ENCODE measurements around the gene FCN2. TPM values are rescaled to one million over a fixed set of nuclear protein-coding genes. Genes with fewer than 3 reads are reported as not detected.

The FCN2 gene
- total RNA-seq, 2 experiments from 2014 or later, result not detected

DNA sequence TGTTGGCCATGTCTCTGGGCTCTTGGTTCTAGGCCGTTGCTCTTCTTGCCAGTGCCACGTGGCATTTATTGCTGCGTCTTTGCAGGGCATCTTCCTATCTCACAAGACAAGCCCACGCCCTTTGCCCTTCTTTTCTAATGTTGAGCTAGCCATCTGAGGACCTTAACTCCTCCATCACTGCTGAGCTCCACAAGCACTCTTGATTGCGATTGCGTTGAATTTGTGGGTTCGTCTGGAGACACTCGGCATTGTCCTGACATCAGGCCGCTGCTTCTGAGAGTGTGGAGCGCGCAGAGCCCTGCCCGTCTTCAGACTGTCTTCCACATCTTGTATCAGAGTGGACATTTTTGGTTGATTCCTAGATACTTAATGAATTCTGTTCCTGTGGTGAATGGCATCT is 51.6 kb downstream of the FCN2 start:
- ChIA-PET CTCF (ENCODE audit: unreplicated experiment) (no interaction called here), POLR2A (interaction anchor here (1.5 kb wide), 1 partner anchor 229 kb away, joined by 3 read pairs; no protein-coding TSS in a partner anchor)
- no peak overlapping the region for H2AFZ ChIP-seq (ENCODE audit: low read length)
- DNase-seq (ENCODE audit: low spot score), result no peak
- no TSS peak for BruUV-seq (replicated peaks)
- peaks cover 10% of the 10 kb centered on the region for H3K79me2 ChIP-seq (ENCODE audit: insufficient read depth, low read depth, low read length)
- intact Hi-C loops (cut with micrococcal nuclease; ENCODE audit: unreplicated experiment), result loop anchor here (5.0 kb wide), 1 partner anchor 165 kb away; no protein-coding TSS in a partner anchor
- H3K4me3 ChIP-seq (ENCODE audit: low read depth, low read length, poor library complexity, severe bottlenecking), result peak overlapping the region; percentile 68
- no peaks in the 10 kb centered on the region for H3K9me2 ChIP-seq (ENCODE audit: insufficient read depth, low read length)
- peak overlapping the region; percentile 97 for H3K27ac ChIP-seq (ENCODE audit: low read depth, low read length, poor library complexity, severe bottlenecking)
- TF ChIP-seq, protein P1, sequence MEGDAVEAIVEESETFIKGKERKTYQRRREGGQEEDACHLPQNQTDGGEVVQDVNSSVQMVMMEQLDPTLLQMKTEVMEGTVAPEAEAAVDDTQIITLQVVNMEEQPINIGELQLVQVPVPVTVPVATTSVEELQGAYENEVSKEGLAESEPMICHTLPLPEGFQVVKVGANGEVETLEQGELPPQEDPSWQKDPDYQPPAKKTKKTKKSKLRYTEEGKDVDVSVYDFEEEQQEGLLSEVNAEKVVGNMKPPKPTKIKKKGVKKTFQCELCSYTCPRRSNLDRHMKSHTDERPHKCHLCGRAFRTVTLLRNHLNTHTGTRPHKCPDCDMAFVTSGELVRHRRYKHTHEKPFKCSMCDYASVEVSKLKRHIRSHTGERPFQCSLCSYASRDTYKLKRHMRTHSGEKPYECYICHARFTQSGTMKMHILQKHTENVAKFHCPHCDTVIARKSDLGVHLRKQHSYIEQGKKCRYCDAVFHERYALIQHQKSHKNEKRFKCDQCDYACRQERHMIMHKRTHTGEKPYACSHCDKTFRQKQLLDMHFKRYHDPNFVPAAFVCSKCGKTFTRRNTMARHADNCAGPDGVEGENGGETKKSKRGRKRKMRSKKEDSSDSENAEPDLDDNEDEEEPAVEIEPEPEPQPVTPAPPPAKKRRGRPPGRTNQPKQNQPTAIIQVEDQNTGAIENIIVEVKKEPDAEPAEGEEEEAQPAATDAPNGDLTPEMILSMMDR (conservative IDR thresholded peaks at IDR 0.05; ENCODE audit: low read length), result no peak
- no peak for TF ChIP-seq EZH2phosphoT487 (IDR thresholded peaks at IDR 0.05; ENCODE audit: borderline replicate concordance, low read depth, low read length)
- H3K9me3 ChIP-seq (ENCODE audit: low read length), result no peaks in the 10 kb centered on the region
- H3K4me1 ChIP-seq (ENCODE audit: insufficient read depth, low read length, poor library complexity, severe bottlenecking), result peaks cover 90% of the 10 kb centered on the region
- no peaks in the 10 kb centered on the region for H3K36me3 ChIP-seq (ENCODE audit: insufficient read depth, low read length)
- H4K20me1 ChIP-seq (ENCODE audit: insufficient read depth, low read length), result no peaks in the 10 kb centered on the region
- H3K4me2 ChIP-seq (ENCODE audit: low read length), result peak overlapping the region; percentile 87

DNA sequence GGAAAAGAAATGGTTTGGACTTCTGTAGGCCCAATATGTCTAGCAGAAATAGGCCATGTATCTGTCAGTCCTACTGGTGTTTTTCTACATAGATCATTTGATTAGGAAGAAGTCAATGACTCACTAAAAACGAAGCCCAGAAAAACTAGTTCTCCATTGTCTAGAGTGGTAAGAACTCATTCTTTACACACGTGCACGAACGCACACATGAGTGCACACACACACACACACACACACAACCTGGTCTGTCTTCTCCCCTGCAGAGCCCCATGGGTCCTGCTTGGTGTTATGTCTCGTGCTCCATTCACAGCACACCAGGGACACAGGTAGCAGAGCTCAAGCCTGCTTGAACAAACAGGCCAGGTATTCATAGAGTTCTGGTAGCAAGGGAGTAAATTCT is 52.0 kb downstream of the FCN2 start:
- Histone ChIP-seq H3K36me3 (ENCODE audit: insufficient read depth, low read length) (no peaks in the 10 kb centered on the region), H2AFZ (ENCODE audit: low read length) (no peak overlapping the region), H3K9me3 (ENCODE audit: low read length) (no peaks in the 10 kb centered on the region), H3K9me2 (ENCODE audit: insufficient read depth, low read length) (no peaks in the 10 kb centered on the region), H3K4me1 (ENCODE audit: insufficient read depth, low read length, poor library complexity, severe bottlenecking) (peaks cover 94% of the 10 kb centered on the region), H3K4me3 (ENCODE audit: low read depth, low read length, poor library complexity, severe bottlenecking) (peak overlapping the region; percentile 68), H3K27ac (ENCODE audit: low read depth, low read length, poor library complexity, severe bottlenecking) (peak overlapping the region; percentile 97), H3K79me2 (ENCODE audit: insufficient read depth, low read depth, low read length) (peaks cover 10% of the 10 kb centered on the region), H4K20me1 (ENCODE audit: insufficient read depth, low read length) (no peaks in the 10 kb centered on the region), H3K4me2 (ENCODE audit: low read length) (peak overlapping the region; percentile 87)
- no peak for TF ChIP-seq EZH2phosphoT487 (IDR thresholded peaks at IDR 0.05; ENCODE audit: borderline replicate concordance, low read depth, low read length)
- CTCF ChIA-PET (ENCODE audit: unreplicated experiment), result no interaction called here
- POLR2A ChIA-PET, result no interaction called here
- intact Hi-C loops (cut with micrococcal nuclease; ENCODE audit: unreplicated experiment), result loop anchor here (5.0 kb wide), 1 partner anchor 165 kb away; no protein-coding TSS in a partner anchor
- BruUV-seq (replicated peaks), result no TSS peak
- peak; percentile 55 for DNase-seq (ENCODE audit: low spot score)

DNA sequence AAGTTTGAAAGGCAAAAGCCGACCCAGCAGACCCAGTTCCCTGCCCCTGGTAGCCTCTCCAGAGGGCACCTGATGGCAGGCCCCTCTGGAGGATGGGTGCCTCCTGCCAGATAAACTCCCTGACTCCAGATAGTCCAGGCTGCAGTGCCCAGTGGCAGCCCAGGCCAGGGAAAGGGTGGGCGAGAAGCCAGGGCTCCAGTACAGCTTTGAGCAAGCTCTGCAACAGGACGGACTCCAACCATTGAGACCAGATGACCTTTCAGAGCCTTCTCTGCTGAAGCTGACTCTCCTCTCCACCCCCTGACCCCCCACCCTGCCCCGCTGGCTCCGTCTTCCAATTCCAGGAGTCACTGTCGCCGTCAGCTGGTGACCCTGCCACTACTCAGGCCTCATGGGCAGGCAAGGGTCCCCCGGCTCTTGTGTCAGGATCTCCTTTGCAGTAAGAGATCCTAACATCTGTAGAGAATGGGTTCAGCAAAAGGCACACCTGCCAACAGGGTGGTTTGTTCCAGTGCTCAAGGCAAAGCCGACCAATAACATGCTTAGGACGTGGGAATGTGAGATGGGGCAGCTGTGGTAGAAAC is 52.6 kb downstream of the FCN2 start:
- intact Hi-C loops (cut with micrococcal nuclease; ENCODE audit: unreplicated experiment), result loop anchor here (5.0 kb wide), 1 partner anchor 166 kb away; no protein-coding TSS in a partner anchor
- H3K4me2 ChIP-seq (ENCODE audit: low read length), result peak overlapping the region; percentile 87

More for the DNA sequence above, 52.6 kb downstream of the FCN2 start:
- peak; percentile 30 for DNase-seq (ENCODE audit: low spot score)
- Histone ChIP-seq H3K9me3 (ENCODE audit: low read length) (no peaks in the 10 kb centered on the region), H3K27ac (ENCODE audit: low read depth, low read length, poor library complexity, severe bottlenecking) (peak overlapping the region; percentile 97), H3K4me3 (ENCODE audit: low read depth, low read length, poor library complexity, severe bottlenecking) (peak overlapping the region; percentile 68), H4K20me1 (ENCODE audit: insufficient read depth, low read length) (no peaks in the 10 kb centered on the region), H3K36me3 (ENCODE audit: insufficient read depth, low read length) (no peaks in the 10 kb centered on the region), H3K79me2 (ENCODE audit: insufficient read depth, low read depth, low read length) (peaks cover 10% of the 10 kb centered on the region), H3K4me1 (ENCODE audit: insufficient read depth, low read length, poor library complexity, severe bottlenecking) (peaks cover 94% of the 10 kb centered on the region), H3K9me2 (ENCODE audit: insufficient read depth, low read length) (no peaks in the 10 kb centered on the region), H2AFZ (ENCODE audit: low read length) (no peak overlapping the region)
- BruUV-seq (replicated peaks), result no TSS peak
- TF ChIP-seq EZH2phosphoT487 (IDR thresholded peaks at IDR 0.05; ENCODE audit: borderline replicate concordance, low read depth, low read length), result no peak
- TF ChIP-seq, protein P1 (conservative IDR thresholded peaks at IDR 0.05; ENCODE audit: low read length), result no peak
- ChIA-PET CTCF (ENCODE audit: unreplicated experiment) (interaction anchor here (0.5 kb wide), 1 partner anchor 292 kb away, joined by 4 read pairs; no protein-coding TSS in a partner anchor), POLR2A (no interaction called here)

All from OCI-LY7 (cell line).